GM18868 (cell line): ENCODE measurements around the gene PRPSAP1.
"Not testable (repeated sequence)": the region's sequence is repeated elsewhere in the genome, so short reads cannot be mapped to it uniquely, and the experiment has no call there.

Source experiments
- ATAC-seq: cut with Tn5 transposase; IDR thresholded peaks from one replicate; pipeline ENCODE4 v1.9.1; 2021; ENCODE audit warnings: mild to moderate bottlenecking, moderate library complexity; ENCODE audit not compliant: unreplicated experiment

Gene PRPSAP1

DNA sequence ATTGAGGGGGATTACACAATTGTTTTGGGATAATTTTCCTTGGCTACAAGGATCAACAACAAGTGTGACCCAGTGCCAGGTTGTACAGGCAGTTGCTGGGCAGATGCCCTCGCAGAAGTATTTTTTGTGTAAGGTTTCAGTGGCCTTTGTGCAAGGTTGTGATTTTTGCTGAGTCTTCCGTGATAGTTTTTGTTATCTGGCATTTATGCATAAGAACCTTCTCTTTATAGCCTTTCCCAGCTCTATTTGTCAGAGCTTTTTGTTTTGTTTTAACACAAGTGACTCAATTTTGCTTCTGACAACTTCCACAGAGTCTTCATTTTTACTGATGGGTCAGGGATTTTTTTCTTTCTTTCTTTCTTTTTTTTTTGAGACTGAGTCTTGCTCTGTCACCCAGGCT lies 6.7 kb upstream of the PRPSAP1 start:
- ATAC-seq: no peak

GRCh38 chr17:76359776-76360175 lies 6.1 kb upstream of the PRPSAP1 start:
- not testable (repeated sequence) for ATAC-seq

DNA sequence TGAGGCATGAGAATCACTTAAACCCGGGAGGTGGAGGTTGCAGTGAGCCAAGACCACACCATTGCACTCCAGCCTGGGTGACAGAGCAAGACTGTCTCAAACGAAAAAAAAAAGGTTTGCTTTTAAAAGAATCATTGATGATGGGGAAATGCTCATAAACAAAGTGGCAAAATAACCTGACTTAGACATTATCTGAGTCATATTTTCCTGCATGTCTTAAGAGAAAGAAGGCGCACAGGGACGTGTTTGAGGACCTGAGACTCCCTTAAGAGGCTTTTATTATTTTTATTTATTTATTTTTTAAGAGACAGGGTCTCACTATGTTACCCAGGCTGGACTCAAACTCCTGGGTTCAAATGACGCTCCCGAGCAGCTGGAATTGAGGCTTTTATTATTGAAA lies 5.7 kb upstream of the PRPSAP1 start:
- ATAC-seq: no peak

- ATAC-seq: no peak
Observed at GRCh38 chr17:76357597-76358158, 4.0 kb upstream of the PRPSAP1 start.

DNA sequence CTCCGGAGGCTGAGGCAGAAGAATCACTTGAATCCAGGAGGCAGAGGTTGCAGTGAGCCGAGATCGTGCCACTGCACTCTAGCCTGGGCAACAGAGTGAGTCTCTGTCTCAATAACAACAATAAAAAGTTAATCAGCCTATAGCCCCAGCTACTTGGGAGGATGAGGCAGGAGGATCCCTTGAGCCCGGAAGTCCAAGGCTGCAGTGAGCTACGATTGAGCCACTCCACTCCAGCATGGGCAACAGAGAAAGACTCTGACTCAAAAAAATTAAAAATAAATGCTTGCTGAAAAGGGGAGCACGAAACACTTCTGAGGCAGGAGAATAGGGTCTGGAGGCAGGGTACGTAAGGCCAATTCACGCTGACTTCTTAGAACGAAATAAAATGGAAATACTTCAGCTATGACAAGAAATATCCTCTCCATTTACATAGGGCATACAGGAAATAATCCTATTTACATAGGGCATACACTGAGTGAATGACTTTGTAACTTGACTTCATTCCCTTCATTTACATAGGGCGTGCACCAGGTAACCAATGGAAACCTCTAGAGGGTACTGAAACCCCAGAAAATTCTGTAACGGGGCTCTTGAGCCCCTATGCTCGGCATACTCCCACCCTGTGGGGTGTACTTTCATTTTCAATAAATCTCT lies 3.2 kb upstream of the PRPSAP1 start:
- no peak for ATAC-seq

- ATAC-seq: no peak
Observed at GRCh38 chr17:76354747-76355310, 1.1 kb upstream of the PRPSAP1 start.

DNA sequence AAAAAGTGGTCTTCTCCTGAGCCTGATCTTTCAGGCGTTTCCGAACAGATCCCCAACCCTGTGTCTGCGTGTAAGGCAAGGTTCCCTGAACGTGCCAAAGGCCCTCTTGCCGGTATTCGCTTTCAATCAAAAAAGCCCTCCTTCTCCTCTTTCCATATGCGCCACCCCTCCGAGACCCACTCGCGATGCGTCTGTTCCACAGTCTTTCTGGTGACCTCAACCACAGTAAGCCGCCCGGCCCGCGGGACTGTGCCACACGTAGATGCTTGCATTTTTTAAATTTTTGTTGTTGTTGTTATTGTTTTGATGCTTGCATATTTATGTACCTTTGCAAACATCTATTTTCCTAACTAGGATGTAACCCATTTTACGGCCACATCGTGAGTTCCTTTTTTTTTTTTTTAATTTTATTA lies 607 bp upstream of the PRPSAP1 start:
- ATAC-seq: peak; percentile 4

DNA sequence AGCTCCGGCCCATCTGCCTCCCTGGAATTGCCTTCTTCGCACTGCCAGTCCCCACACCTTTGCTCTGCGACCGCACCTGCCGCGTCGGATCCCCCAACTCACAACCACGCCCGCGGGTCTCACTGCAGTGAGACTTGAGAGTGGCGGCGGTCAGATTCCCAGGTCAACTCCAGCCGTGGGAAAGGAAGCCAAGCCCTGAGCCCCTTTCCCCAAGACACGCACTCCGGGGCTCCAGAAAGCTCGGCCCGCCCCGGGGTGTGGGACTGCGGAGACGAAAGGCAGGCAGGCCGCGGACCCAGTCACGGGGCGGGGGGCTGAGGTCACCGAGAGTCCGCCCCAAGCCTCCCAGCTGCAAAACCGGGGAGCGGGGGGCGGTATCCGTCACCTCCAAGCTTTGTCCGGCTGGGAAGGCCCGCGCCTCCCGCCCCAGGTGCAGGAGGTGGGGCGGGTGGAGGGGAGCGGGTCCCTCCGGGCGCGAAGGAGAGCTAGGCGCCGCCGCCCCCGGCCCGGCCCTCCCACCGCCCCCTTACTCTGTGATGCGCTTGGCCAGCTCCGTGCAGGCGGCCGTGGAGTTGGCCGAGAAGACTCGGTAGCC lies 615 bp downstream of the PRPSAP1 start:
- ATAC-seq: peak; percentile 6

DNA sequence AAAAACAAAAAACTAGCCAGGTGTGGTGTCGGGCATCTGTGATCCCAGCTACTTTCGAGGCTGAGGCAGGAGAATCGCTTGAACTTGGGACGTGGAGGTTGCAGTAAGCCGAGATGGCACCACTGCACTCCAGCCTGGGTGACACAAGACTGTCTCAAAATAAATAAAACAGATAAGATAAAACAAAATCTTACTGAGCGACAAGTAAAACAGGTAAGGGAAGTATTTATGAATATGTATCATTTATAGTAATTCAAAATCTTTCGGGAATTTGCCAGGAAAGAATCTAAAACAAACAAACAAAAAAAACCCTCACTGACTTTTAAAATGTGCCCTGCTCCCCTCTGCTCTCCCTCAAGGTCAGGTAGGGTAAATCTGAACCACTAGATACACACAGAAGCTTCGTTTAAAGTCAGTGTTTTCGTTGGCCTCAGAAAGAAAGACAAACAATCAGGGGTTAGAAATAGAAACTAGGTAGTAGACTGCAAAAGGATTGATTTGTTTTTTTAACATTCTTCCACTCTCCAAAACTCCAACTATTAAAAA lies 2.1 kb downstream of the PRPSAP1 start:
- ATAC-seq: no peak

DNA sequence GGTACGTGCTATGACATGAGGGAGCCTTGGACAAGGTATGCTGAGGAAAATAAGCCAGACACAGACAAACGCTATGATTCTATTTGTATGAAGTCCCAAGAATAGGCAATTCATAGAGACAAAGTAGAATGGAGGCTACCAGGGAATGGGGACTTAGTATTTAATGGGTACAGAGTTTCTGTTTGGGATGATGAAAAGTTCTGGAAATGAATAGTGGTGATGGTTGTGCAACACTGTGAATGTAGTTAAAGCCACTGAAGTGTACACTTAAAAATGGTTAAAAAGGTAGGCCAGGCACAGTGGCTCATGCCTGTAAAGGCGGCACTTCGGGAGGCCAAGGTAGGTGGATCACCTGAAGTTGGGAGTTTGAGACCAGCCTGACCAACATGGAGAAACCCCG lies 3.3 kb downstream of the PRPSAP1 start:
- ATAC-seq: no peak

DNA sequence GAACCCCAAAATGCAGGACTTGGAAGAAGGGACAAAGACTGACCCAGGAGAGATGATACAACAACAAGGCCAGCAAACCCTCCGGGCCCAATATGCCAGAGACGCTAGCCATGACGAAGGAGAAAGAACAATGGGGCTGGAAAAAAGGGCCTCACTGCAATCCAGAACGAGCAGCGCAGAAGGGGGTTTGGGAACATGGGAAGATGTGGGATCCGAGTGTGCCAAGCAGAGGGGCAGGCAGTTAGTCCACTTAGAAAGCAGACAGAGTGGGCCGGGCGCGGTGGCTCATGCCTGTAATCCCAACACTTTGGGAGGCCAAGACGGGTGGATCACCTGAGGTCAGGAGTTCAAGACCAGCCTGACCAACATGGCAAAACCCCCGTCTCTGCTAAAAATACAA lies 6.8 kb downstream of the PRPSAP1 start:
- ATAC-seq: not testable (repeated sequence)

GRCh38 chr17:76345377-76345974 lies 8.2 kb downstream of the PRPSAP1 start:
- ATAC-seq: no peak

DNA sequence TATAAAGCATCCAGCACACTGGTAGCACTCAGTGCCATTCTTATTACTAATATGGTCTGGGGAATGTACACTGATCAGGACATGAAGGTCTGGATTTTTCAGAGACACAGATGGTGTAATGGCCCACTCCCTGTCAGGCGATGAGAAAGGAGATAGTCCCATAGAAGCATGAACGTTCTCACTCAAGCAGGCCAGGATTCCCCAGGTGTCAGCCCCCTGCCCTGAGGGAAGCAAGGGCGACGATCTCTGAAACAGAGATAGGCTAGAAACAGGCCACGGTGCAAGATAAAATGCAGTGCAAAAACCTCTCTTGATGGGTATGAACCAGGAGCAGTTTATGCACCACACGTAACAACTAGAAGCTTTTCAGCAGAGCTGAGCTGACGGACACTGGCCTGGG lies 10.6 kb downstream of the PRPSAP1 start:
- no peak for ATAC-seq

DNA sequence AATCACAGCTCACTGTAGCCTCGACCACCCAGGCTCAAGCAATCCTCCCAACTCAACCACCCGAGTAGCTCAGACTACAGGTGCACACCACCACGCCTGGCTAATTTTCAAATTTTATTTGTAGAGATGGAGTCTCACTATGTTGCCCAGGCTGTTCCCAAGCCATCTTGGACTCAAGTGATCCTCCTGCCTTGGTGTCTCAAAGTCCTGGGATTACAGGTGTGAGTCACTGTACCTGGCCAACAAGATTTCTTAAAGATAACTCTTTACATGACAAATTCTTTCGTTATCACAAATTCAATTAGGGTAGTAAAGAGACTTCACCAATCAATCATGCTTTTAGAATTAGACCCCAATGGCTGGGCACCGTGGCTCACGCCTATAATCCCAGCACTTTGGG lies 12.4 kb downstream of the PRPSAP1 start:
- no peak for ATAC-seq

- no peak for ATAC-seq
Observed at GRCh38 chr17:76337413-76337777, 16.3 kb downstream of the PRPSAP1 start.

DNA sequence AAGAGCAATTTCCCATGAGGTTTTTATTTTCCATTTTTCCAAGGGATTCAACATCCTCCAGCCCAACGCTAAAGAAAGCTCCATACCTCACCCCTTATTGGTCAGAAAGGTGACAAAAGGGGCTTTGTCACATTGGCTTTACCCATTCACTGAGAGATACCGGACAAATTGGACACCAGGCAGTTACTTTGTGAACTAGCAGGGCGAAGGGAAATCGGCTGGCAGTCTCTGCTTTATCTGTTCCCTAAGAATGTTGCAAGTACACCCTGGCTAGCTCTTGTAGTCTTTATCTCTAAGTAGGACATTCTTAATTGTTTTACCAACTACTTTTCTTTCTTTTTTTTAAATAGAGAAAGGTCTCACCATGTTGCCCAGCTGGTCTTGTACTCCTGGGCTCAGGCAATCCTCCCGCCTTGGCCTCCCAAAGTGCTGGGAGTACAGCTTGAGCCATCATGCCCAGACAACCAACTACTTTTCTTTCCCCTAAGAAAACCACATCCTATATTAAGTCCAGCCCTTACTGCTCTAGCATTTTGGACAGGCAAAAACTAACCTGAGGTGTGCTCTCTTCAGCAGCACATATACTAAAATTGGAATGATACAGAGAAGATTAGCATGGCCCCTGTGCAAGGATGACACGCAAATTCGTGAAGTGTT lies 16.8 kb downstream of the PRPSAP1 start:
- ATAC-seq: no peak

DNA sequence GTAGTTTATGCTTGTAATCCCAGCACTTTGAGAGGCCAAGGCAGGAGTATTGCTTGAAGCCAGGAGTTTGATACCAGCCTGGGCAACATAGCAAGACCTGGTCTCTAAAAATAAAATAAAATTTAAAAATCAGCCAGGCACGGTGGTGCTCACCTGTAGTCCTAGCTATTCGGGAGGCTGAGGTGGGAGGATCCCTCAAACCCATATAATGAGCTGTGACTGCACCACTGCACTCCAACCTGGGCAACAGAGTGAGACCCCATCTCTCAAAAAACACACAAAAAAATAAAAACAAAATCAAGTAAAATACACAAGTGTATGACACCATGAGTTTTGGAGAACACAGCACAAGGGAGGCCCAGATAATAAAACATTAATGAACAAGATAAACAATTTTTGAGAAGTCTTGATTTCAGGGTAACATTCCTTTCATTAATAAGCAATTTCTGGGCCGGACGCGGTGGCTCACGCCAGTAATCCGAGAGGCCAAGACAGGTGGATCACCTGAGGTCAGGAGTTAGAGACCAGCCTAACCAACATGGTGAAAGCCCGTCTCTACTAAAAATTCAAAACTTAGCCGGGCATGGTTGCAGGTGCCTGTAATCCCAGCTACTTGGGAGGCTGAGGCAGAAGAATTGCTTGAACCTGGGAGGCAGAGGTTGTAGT lies 17.9 kb downstream of the PRPSAP1 start:
- no peak for ATAC-seq

GRCh38 chr17:76333673-76334505 lies 19.8 kb downstream of the PRPSAP1 start:
- ATAC-seq: no peak

DNA sequence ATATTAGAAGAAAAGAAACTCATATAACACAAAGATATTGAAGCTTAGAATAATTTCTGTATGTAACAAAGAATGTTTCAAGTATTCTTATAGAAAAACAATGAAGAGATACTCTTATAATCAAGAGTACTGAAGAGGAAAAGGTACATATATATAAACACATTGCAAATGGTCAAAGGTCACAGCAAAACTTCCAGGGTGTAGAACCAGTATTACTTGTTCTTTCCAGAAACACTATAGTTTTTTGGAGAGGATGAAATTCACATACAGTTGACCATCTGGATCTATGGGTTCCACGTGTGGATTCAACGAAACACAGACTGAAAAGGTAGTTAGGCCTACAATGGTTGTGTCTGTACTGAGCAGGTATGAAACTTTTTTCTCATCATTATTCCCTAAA lies 22.6 kb downstream of the PRPSAP1 start:
- no peak for ATAC-seq

DNA sequence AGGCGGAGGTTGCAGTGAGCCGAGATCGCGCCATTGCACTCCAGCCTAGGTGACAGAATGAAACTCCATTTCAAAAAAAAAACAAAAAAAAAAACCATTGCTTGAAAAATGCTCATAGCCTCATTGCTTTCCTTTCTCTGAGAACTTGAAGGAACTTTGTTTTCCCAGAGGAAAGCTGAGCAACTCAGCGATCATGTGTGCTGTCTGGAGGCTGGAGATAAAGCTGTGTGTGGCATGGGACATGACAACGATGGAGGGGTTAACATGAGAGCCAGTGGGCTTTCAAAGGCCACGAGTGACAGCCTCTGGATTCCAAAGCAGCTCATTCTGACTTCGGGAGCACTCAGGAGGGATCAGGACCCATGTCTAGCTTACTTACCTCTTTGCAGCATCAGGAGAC lies 24.1 kb downstream of the PRPSAP1 start:
- no peak for ATAC-seq
